GM19099 (cell line): Measurements from ENCODE around the gene UCHL5.

Experiments used
- POLR2A ChIP-seq: IDR thresholded peaks from 3 replicates; pipeline ENCODE4 v1.6.1; 2011; ENCODE audit warnings: low read depth; ENCODE audit not compliant: insufficient read length; ENCODE audit errors: extremely low read depth

UCHL5 gene

GRCh38 chr1:192984080-192984479, 75.1 kb downstream of the UCHL5 start:
- TF ChIP-seq POLR2A, result no peak

GRCh38 chr1:192983349-192983980, 75.7 kb downstream of the UCHL5 start:
- TF ChIP-seq POLR2A, result no peak

DNA sequence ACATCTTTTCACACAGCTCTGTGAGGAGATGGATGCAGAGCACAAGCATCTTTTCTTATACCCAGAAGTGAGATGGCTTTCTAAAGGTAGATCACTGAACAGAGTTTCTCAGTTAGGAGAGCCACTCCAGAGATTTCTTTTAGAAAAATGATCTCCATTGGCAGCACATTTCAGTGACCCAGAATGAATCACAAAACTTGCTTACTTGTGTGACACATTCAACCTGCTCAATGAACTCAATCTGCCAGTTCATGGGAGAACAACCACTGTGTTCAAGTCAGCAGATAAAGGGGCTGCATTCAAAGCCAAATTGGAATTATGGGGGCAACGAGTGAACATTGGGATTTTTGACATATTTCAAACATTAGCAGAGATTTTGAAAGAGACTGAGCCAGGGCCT, 78.3 kb downstream of the UCHL5 start:
- no peak for TF ChIP-seq POLR2A

DNA sequence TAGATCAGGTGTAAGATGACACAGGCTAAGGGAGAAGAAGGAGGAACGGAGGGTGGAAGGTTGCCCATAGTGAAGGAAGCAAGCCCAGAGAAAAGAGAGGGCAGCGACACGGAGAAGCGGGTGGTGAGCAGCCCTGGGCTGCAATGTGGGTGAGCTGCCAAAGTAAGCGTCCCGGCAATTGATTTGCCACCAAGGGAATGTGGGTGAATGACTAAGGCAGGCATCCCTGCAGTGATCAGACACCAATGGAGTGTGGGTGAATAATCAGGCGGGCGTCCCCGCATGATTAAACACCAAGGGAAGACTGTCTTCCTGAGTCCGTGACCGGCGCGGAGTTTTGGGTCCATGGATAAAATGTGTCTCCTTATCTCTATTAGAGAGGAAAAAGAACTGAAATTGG, 79.6 kb downstream of the UCHL5 start:
- no peak for TF ChIP-seq POLR2A

- no peak for TF ChIP-seq POLR2A
These were observed 80.9 kb downstream of the UCHL5 start for GRCh38 chr1:192978195-192978710.

DNA sequence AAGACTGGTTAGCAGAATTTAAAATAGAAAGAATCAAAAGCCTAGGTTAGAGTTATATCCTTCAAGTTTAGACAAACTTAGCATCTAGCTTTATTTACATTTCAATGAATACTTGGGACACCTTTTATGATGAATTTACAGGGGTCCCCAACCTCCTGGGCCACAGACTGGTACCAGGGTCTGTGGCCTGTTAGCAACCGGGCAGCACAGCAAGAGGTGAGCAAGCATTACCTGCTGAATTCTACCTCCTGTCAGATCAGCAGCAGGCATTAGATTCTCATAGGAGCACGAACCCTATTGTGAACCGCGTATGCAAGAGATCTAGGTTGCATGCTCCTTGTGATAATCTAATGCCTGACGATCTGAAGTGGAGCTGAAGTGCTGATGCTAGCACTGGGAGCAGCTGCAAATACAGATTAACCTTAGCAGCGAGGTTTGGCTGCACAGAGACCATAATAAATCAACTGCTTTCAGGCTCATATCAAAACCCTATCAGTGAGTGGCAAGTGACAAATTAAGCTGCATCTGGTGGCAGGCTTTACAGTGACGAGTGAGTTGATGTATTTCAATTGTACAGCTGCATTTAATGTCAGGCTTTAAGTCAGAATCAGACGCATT, 82.0 kb downstream of the UCHL5 start:
- TF ChIP-seq POLR2A, result no peak

DNA sequence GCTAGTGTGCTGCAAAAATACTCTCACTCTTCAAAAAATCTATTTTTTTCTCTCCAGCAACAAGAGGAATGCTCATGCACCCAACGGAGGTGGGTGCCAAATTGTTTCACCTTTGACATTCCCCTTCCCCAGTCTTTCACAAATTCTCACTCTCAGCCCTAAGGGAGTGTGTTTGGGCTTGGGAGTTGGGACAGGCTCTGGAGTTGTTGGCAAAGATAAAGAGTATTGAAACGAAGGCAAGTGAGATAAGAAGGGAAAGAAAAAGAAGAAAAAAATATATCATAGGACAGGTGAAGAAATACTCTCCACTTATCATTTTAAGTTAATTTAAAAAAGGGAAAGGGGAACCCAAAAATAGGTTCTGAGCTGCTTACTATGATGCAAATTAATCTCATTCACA, 82.6 kb downstream of the UCHL5 start:
- no peak for TF ChIP-seq POLR2A

GRCh38 chr1:192974701-192975100, 84.5 kb downstream of the UCHL5 start:
- no peak for TF ChIP-seq POLR2A

- no peak for TF ChIP-seq POLR2A
These were observed 85.2 kb downstream of the UCHL5 start for GRCh38 chr1:192973988-192974387.

GRCh38 chr1:192973202-192973601, 86.0 kb downstream of the UCHL5 start:
- TF ChIP-seq POLR2A, result no peak

GRCh38 chr1:192969091-192969490, 90.1 kb downstream of the UCHL5 start:
- TF ChIP-seq POLR2A, result no peak

DNA sequence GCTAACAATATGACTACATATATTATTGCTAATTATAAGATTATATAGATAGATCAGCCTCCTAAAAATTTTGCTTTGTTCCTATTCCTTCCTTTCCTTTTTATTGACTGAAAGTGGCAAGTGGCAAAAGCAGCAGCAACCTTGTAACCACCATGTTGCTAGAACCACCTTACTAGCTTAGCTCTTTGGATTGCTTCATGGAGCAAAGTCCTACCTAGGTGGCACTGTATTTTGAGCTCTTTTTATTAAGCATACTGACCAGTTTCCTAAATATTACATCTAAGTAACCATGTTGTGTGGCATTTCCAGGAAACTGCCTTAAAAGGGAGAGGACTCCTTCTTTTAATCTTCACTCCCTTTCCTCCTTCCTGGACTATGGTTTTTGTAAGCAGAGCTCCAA, 90.8 kb downstream of the UCHL5 start:
- no peak for TF ChIP-seq POLR2A

DNA sequence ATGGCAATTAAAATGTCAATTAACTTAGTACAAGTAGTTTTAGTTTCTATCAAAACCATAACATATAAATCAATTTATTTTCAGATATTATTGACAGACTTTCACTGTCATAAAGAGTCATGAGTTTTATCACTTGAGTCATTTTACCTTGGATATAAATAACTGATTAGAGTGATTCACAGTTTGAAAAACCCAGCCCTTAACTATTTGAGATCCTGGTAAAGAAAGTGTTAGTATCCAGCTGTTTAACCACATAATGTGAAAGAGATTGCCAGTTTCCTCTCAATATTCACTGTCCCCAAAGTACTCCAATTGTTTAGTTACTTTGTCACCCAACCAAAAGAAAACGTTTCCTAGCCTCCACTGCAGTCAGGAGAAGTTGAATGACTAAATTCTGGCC, 91.3 kb downstream of the UCHL5 start:
- TF ChIP-seq POLR2A, result no peak

DNA sequence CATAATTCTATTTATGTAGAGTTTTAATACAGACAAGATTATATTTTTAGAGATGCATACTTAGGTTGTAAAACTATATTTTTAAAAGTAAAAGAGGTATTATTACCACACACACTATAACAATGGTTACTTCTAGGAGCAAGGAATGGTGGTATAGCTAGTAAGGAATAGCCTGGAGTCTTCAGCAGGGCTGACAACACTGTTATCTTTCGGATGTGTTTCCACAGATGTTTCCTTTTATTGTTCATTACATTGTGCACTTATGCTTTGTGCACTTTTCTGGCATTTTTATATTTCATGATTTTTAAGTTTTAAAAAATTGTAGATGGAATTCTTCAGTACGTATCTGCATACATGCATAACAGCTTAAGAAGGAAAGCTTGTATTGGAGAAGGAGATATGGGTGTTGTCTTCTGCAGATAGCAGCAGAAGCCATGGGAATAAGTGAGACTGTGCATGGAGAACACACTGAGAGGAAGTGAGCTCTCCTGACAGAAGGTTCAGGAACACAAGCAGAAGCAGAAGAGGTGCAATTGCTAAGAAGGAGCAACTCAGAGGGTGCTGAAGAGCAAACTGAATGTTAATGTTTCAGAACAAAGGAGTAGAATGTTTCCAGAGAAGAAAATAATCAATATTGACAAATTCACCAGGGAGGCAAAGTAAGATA, 91.8 kb downstream of the UCHL5 start:
- TF ChIP-seq POLR2A, result no peak

GRCh38 chr1:192966073-192966472, 93.1 kb downstream of the UCHL5 start:
- no peak for TF ChIP-seq POLR2A

DNA sequence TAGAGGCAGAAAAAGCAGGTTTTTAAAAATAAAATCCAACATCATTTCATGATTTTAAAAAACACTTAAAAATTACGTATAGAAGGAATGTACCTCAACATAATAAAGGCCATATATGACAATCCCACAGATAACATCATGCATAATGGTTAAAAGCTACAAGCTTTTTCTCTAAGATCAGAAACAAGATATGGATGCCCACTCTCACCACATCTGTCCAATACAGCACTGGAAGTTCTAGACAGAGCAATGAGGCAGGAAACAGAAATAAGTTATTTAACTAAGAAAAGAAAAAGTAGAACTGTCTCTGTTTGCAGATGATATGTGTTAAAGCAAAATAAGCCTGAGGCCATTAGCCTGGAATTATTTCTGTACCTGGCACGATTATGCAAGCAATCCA, 96.3 kb downstream of the UCHL5 start:
- TF ChIP-seq POLR2A, result no peak
